Measurements from ENCODE around the gene DYRK3.

DYRK3 gene

DNA sequence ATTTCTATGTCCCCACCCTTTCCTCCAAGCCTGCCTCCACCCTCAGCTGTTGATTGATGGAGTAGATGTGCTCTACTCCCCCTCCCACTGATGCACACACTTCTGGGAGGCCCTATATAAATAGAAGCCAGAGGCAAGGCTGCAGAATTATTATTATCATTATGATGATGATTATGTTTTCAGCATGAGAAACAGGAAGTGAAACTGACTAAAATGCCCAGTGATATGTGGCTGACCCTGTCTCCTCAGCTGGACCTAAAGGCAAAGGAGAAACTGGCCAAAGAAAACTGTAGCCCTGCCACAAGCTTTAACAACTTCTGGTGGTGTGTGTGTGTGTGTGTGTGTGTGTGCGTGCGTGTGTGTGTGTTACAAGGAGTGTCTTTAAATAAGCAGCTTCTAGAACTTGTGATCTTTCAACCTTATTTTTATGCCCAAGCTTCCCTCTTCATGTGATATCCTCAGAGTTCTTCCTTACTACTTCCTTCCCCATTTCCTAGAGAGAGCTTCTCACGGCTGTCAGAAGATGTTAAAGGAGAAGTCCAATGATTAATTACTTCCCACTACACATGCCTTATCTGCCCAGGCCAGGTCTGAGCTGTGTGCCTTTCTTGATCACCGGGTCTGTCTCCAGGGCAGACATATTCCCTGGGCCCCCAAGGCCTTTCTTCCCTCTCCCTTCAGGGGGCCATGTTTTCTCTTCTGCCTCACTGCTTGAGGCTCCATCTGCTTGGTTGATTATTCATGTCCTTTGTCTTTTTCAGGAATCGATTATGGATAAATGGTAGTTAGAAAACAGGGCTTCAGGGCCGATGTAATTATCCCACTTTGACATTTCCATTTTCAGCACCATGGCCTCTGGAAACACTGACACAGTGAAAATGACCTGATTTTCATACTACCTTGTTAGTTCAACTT lies 37.8 kb downstream of the DYRK3 start:
- no peaks in the 10 kb centered on the region for H3K36me3 Mint-ChIP-seq (ENCODE audit: low read depth)
- H3K9me3 Mint-ChIP-seq, result no peaks in the 10 kb centered on the region
- peaks cover 57% of the 10 kb centered on the region for H3K27me3 Mint-ChIP-seq
- H3K4me3 Mint-ChIP-seq, result no peak overlapping the region
- H3K27ac Mint-ChIP-seq, result no peak overlapping the region
- intact Hi-C loops (cut with micrococcal nuclease), result no loop called here
- H3K4me1 Mint-ChIP-seq (ENCODE audit: low read depth), result peaks cover 10% of the 10 kb centered on the region

DNA sequence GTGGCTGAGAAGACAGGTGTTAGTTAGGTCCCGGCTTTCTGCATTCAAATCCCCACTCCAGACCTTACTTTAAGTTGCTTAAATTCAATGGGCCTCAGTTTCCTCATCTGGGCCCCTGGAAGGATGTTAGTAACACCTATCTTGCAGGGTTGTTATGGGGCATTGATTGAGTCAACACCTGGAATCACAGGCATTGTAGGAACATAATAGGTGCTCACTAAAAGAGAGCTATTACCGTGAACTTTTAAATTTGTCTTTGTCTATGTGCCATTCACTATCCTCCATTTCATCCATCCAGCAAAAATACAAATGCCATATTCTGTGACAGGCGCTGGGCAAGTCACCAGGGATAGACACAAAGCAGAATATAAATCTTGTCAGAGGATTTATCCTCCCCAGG lies 38.9 kb downstream of the DYRK3 start:
- intact Hi-C loops (cut with micrococcal nuclease), result no loop called here
- H3K9me3 Mint-ChIP-seq, result no peaks in the 10 kb centered on the region
- H3K36me3 Mint-ChIP-seq (ENCODE audit: low read depth), result no peaks in the 10 kb centered on the region
- peaks cover 62% of the 10 kb centered on the region for H3K27me3 Mint-ChIP-seq
- peaks cover 14% of the 10 kb centered on the region for H3K4me1 Mint-ChIP-seq (ENCODE audit: low read depth)
- H3K4me3 Mint-ChIP-seq, result no peak overlapping the region
- H3K27ac Mint-ChIP-seq, result peak overlapping the region; percentile 4

DNA sequence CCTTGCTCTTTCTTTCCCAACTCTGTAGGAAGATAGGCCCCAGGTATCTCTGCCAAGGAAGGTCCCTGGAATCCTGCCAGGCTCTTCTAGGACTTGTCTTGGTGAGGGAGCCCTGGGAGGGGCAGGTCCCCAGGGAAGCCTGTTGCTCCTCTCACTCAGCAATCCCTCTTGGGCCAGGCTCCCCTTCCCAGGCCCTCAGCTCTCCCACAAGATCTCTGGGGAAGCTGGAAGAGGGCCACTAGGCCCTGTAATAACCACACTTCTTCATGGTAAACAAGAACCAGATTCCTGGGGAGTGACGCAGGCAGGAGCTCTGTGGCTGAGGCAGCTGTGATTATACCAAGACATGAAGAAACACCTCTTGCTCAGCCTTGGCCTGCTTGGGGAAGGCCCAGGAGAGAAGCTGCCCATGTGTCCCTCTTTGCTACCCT lies 39.4 kb downstream of the DYRK3 start:
- H3K36me3 Mint-ChIP-seq (ENCODE audit: low read depth), result no peaks in the 10 kb centered on the region

DNA sequence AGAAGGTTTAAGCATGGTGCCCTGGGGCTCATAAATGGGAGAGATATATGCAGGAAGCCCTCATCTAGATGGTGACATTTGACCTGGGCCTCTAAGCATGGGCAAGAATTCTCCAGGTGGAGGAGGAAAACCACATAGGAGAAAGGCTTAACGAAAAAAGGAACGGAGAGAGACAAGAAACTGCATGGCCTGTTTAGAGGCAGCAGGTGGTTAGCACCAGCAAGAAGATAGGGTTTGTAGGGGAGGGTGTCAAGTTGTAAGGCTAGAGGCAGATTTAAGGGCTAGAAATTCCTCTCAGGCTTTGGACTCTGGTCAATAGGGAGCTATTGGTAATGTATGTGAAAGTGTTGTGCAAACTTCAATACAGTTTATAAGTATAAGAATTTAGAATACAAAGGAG lies 41.2 kb downstream of the DYRK3 start:
- Mint-ChIP-seq H3K27ac (no peak overlapping the region), H3K36me3 (ENCODE audit: low read depth) (no peaks in the 10 kb centered on the region), H3K4me3 (no peak overlapping the region), H3K9me3 (no peaks in the 10 kb centered on the region), H3K27me3 (peaks cover 61% of the 10 kb centered on the region), H3K4me1 (ENCODE audit: low read depth) (peaks cover 27% of the 10 kb centered on the region)
- intact Hi-C loops (cut with micrococcal nuclease), result no loop called here

More for the DNA sequence above, 39.4 kb downstream of the DYRK3 start:
- intact Hi-C loops (cut with micrococcal nuclease), result no loop called here
- Mint-ChIP-seq H3K27me3 (peaks cover 62% of the 10 kb centered on the region), H3K4me1 (ENCODE audit: low read depth) (peaks cover 18% of the 10 kb centered on the region), H3K4me3 (no peak overlapping the region), H3K9me3 (no peaks in the 10 kb centered on the region), H3K27ac (peak overlapping the region; percentile 4)

DNA sequence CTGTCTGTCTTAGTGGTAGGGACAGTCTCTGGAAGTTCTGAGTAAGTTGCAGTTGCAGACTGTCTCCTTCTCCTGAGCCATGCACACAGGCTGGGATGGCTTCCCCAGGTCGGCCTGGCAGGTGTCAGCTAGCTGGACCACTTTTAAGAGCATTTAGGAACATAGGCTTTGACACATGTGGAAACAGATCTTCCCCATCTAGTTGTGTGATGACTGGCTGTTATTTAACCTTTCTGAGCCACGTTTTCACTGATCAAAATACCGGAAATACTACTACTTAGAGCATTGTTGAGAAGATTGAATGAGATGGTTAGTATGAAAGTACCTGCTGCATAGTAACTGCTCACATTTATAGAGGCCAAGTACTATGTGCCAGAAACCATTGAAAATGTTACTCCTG lies 43.2 kb downstream of the DYRK3 start:
- Mint-ChIP-seq H3K4me1 (ENCODE audit: low read depth) (peaks cover 36% of the 10 kb centered on the region), H3K9me3 (no peaks in the 10 kb centered on the region), H3K27ac (no peak overlapping the region), H3K36me3 (ENCODE audit: low read depth) (no peaks in the 10 kb centered on the region), H3K27me3 (peaks cover 74% of the 10 kb centered on the region), H3K4me3 (no peak overlapping the region)
- intact Hi-C loops (cut with micrococcal nuclease), result no loop called here

DNA sequence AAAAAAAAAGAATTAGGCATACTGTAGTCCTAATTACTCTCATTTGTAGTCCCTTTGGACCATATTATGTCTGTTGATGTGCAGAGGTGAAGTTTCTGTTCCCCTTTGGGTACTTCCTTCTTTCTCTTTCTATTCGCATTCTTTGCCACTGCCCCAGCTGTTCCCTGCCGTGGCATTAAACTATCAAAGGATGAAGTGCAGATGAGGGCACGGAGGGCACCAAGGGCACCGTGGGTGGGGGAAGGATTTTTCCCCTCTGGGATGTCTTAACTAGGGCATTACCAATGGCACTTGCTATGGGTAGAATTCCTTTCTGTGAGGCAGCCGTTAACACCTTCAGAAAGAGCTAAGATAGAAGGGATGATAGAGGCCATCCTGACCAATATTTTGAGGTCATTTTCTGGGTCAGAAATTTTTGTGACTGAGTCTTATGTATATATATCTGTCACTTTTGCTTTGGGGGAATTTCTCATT lies 44.4 kb downstream of the DYRK3 start:
- Mint-ChIP-seq H3K4me3 (peak overlapping the region; percentile 54), H3K9me3 (no peaks in the 10 kb centered on the region)

DNA sequence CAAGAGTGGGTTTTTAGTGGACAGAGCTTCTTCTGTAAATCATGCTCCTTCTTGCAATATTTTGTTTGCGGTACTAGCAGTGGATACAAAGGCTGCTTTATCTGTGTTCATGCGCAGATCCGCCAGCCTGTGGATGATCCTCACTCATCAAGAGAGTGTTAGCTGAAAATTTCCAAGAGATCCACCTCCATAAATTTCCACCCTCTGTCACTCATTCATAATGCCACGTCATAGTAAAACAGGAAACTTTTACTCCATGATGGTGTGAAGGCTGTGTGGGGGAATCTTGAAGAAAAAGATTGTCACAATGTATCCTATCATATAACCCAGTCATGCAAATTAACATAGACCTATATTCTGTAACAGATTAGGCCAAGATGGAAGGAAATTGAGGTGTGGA lies 44.9 kb downstream of the DYRK3 start:
- Mint-ChIP-seq H3K27me3 (peaks cover 74% of the 10 kb centered on the region), H3K4me3 (no peak overlapping the region), H3K27ac (no peak overlapping the region), H3K36me3 (ENCODE audit: low read depth) (no peaks in the 10 kb centered on the region), H3K9me3 (no peaks in the 10 kb centered on the region), H3K4me1 (ENCODE audit: low read depth) (peaks cover 43% of the 10 kb centered on the region)
- intact Hi-C loops (cut with micrococcal nuclease), result no loop called here

More for the DNA sequence above, 44.4 kb downstream of the DYRK3 start:
- peaks cover 42% of the 10 kb centered on the region for H3K4me1 Mint-ChIP-seq (ENCODE audit: low read depth)
- intact Hi-C loops (cut with micrococcal nuclease), result no loop called here
- H3K27ac Mint-ChIP-seq, result no peak overlapping the region
- peaks cover 79% of the 10 kb centered on the region for H3K27me3 Mint-ChIP-seq
- no peaks in the 10 kb centered on the region for H3K36me3 Mint-ChIP-seq (ENCODE audit: low read depth)

DNA sequence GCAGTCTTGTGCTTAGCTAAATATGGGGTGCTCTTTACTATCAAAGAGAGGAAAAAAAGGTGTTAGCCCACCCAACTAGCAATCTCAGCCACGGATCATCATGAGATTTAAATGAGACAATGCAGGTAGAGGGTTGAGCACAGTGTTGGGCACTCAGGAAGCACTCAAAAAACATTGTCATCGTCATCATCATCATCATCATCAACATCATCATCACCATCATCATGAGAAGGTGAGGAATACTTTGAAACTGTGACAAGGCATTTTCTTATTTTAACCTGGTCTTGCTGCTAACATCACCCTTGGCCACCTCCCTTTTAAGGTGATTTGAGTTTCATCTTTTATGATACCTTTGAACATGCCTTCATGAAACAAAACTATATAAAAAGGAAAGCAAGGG lies 46.0 kb downstream of the DYRK3 start:
- intact Hi-C loops (cut with micrococcal nuclease), result no loop called here
- no peak overlapping the region for H3K4me3 Mint-ChIP-seq

DNA sequence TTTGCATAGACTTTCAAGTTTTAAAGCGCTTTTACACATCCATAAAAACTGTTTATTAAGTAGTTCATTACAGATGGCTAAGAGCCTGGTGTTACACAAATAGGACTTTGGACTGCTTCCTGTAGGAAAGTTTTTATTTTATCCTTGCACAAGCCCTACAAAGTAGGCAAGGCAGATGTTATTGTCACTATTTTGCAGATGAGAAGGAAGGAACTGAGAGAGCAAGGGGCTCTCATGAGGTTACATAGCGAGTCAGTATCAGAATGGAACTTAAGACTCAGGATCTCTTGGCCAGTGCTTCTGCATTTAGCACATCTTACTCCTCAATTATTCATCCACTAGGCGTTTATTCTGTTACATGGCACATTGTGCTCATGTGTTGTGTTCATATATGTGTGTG lies 46.8 kb downstream of the DYRK3 start:
- H3K9me3 Mint-ChIP-seq, result no peaks in the 10 kb centered on the region
- peaks cover 51% of the 10 kb centered on the region for H3K4me1 Mint-ChIP-seq (ENCODE audit: low read depth)
- intact Hi-C loops (cut with micrococcal nuclease), result no loop called here
- peaks cover 6% of the 10 kb centered on the region for H3K36me3 Mint-ChIP-seq (ENCODE audit: low read depth)
- H3K27ac Mint-ChIP-seq, result no peak overlapping the region
- no peak overlapping the region for H3K4me3 Mint-ChIP-seq
- H3K27me3 Mint-ChIP-seq, result peaks cover 56% of the 10 kb centered on the region

More for the DNA sequence above, 46.0 kb downstream of the DYRK3 start:
- Mint-ChIP-seq H3K36me3 (ENCODE audit: low read depth) (peaks cover 5% of the 10 kb centered on the region), H3K27me3 (peaks cover 63% of the 10 kb centered on the region), H3K27ac (no peak overlapping the region), H3K9me3 (no peaks in the 10 kb centered on the region), H3K4me1 (ENCODE audit: low read depth) (peaks cover 47% of the 10 kb centered on the region)

DNA sequence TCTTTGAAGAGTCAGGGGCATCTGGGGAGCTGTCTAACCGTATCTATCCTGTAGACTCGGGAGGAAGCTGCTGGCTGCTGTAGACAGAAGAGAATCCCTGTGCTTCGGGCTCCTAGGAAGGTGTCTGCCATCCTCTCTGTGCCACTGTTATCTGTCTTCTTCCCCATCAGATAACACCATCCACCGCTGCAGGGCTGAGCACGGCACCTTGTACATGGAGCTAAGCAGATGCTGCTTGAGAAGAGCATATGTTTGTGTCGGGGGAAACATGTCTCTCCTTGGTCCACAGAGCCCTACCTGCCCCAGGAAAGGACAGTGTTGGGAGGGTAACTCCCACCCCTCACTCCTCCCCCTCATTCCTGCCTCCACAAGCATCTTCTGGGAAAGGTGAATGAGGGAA lies 48.0 kb downstream of the DYRK3 start:
- intact Hi-C loops (cut with micrococcal nuclease), result no loop called here
- H3K27me3 Mint-ChIP-seq, result peaks cover 45% of the 10 kb centered on the region
- no peak overlapping the region for H3K27ac Mint-ChIP-seq
- no peaks in the 10 kb centered on the region for H3K9me3 Mint-ChIP-seq
- no peak overlapping the region for H3K4me3 Mint-ChIP-seq
- peaks cover 6% of the 10 kb centered on the region for H3K36me3 Mint-ChIP-seq (ENCODE audit: low read depth)
- H3K4me1 Mint-ChIP-seq (ENCODE audit: low read depth), result peaks cover 62% of the 10 kb centered on the region

DNA sequence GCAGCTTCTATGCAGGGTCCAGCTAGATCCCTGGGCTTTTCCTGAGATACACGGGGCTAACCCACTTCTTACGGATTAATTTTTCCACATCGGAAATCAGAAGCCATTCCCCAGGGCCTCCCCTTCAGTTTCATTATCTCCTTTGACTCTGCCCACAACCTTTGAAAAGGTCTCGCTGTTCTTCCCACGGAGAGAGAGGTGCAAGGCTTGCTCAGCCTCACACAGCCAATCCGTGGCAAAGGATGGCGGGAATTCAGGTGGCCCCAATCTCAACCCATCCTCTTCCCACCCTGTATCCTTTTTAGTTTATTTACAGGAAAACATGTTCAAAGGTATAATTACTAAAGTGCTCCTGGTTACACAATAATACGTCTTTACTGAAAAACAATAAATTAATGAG lies 48.7 kb downstream of the DYRK3 start:
- Mint-ChIP-seq H3K4me1 (ENCODE audit: low read depth) (peaks cover 62% of the 10 kb centered on the region), H3K9me3 (no peaks in the 10 kb centered on the region), H3K4me3 (no peak overlapping the region), H3K27ac (no peak overlapping the region), H3K27me3 (peaks cover 40% of the 10 kb centered on the region), H3K36me3 (ENCODE audit: low read depth) (peaks cover 6% of the 10 kb centered on the region)
- intact Hi-C loops (cut with micrococcal nuclease), result no loop called here

DNA sequence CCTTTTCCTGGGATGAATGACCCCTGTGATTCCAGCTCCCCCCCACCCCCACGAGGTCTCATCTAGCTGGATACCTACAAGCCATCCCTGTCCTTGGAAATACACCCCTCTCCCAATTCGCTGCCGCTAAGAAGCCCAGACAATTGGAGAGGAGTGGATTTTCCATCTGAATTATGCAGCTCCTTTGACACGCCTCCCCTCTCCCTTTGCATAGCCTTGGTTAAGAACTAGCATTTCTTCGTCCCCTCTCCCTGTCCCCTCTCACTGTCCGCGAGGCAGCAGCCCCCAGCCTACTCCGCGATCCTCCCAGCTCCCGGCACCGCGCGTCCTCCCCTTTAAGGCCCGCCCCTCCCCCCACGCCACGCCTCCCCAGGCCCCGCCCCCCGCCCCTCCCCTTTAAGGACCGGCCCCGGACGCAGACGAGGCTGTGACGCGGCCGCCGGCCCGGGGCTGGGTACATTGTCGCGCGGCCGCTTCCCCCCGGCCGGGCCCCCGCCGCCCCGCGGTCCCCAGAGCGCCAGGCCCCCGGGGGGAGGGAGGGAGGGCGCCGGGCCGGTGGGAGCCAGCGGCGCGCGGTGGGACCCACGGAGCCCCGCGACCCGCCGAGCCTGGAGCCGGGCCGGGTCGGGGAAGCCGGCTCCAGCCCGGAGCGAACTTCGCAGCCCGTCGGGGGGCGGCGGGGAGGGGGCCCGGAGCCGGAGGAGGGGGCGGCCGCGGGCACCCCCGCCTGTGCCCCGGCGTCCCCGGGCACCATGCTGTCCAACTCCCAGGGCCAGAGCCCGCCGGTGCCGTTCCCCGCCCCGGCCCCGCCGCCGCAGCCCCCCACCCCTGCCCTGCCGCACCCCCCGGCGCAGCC lies 49.4 kb downstream of the DYRK3 start, which contains the start of gene MAPKAPK2:
TSS of gene MAPKAPK2 (plus strand) at position 428 of the 856 bp plus-strand sequence. CDS start at position 753, 325 bp downstream.
- H3K27me3 Mint-ChIP-seq, result peaks cover 35% of the 10 kb centered on the region
- H3K4me3 Mint-ChIP-seq, result peak within 1 kb of the TSS; percentile 89
- intact Hi-C loops (cut with micrococcal nuclease), result no loop called here
- peaks cover 6% of the 10 kb centered on the region for H3K36me3 Mint-ChIP-seq (ENCODE audit: low read depth)
- H3K27ac Mint-ChIP-seq, result peak within 1 kb of the TSS; percentile 88
- H3K9me3 Mint-ChIP-seq, result no peaks in the 10 kb centered on the region
- H3K4me1 Mint-ChIP-seq (ENCODE audit: low read depth), result peaks cover 62% of the 10 kb centered on the region

DNA sequence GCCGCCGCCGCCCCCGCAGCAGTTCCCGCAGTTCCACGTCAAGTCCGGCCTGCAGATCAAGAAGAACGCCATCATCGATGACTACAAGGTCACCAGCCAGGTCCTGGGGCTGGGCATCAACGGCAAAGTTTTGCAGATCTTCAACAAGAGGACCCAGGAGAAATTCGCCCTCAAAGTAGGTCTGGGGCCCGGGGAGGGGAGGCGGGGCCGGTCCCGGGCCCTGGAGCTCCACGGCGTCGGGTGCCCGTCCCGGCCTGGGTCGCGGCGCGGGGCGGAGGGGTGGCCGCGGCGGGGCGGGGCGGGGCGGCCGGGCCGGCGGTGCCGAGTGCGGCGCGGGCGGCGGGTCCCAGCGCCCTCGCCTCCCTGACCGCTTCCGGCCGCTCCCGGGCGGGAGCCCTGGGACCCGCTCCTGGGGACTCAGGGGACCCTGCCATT lies 50.0 kb downstream of the DYRK3 start:
- Mint-ChIP-seq H3K36me3 (ENCODE audit: low read depth) (peaks cover 6% of the 10 kb centered on the region), H3K27ac (peak overlapping the region; percentile 88), H3K4me1 (ENCODE audit: low read depth) (peaks cover 62% of the 10 kb centered on the region), H3K27me3 (peaks cover 29% of the 10 kb centered on the region), H3K4me3 (peak overlapping the region; percentile 89), H3K9me3 (no peaks in the 10 kb centered on the region)
- intact Hi-C loops (cut with micrococcal nuclease), result no loop called here

Measured in dendritic cell treated with granulocyte-macrophage colony-stimulating factor and Interleukin-4, amounts not matched to agents 40 ng/mL and 50 ng/mL, for 4 days (primary cell).